Testis (tissue), 3 donors: ENCODE results near the gene UBXN6. TPM values are rescaled to one million over a fixed set of nuclear protein-coding genes. Genes with fewer than 3 reads are reported as not detected.

Experiments used
- DNase-seq: peaks from one replicate; pipeline ENCODE4 v3.0.0-alpha.2; 2019
- H3K27ac ChIP-seq, 2 donors: fragments of 200-600 bp; sonication (generic); one replicate each; pipeline ENCODE4 v1.5.1; 2019
- H3K27me3 ChIP-seq: fragments of 200-600 bp; sonication (generic); one replicate; pipeline ENCODE4 v1.5.1; 2019
- H3K36me3 ChIP-seq: fragments of 200-600 bp; sonication (generic); one replicate; pipeline ENCODE4 v1.5.1; 2017; ENCODE audit warnings: low read depth; ENCODE audit errors: missing control alignments
- H3K4me1 ChIP-seq: fragments of 200-600 bp; sonication (generic); one replicate; pipeline ENCODE4 v1.5.1; 2019
- H3K4me3 ChIP-seq, 2 donors: fragments of 200-600 bp; sonication (generic); one replicate each; pipeline ENCODE4 v1.5.1; 2017 to 2019
- H3K9me3 ChIP-seq: fragments of 200-600 bp; sonication (generic); one replicate; pipeline ENCODE4 v1.5.1; 2017
- CTCF ChIP-seq, 3 experiments: fragments of 450-650 bp in 2 of 3; fragments of 200-600 bp in 1 of 3; sonication (generic) in 1 of 3; IDR thresholded peaks; one replicate each; pipeline ENCODE4 v1.5.1; 2016 to 2019; ENCODE audit warnings: antibody characterized with exemption in 3 of 3, mild to moderate bottlenecking in 2 of 3, moderate library complexity in 1 of 3
- POLR2A ChIP-seq: fragments of 450-650 bp; IDR thresholded peaks from one replicate; pipeline ENCODE4 v1.6.1; 2017; ENCODE audit warnings: antibody characterized with exemption, mild to moderate bottlenecking, moderate library complexity
- WGBS, 2 donors: methylation state at CpG; one replicate each; pipeline ENCODE4 v1.1.5; 2018; 5-methylcytosine and 5-hydroxymethylcytosine counted together
- intact Hi-C: fragments of 100-400 bp; cut with DNase I; formaldehyde crosslinking; loops from one replicate; pipeline ENCODE4 v1.15.1; 2023; ENCODE audit warnings: low total_unique reads
- polyA plus RNA-seq: library from polyadenylated mRNA; stranded (reverse); fragments of 350-450 nt; fragmentation: Illumina TruSeq; extraction: RNeasy Lipid Tissue Mini Kit (QIAGEN cat#74804); gene quantifications from one replicate; pipeline ENCODE4 v1.2.3, GENCODE V29; 2014; ENCODE audit warnings: low read depth, low replicate concordance; ENCODE audit not compliant: insufficient read depth
- total RNA-seq, 2 donors: library from RNA; depleted of rRNA; stranded (reverse); fragments of >200 nt; gene quantifications; one replicate each; pipeline ENCODE4 v1.2.3, GENCODE V29; 2016

The UBXN6 gene
- total and polyA plus RNA-seq, 3 donors from 2014 or later: 293 to 336 (median 319) TPM

- no peaks in the 10 kb centered on the region for H3K27me3 ChIP-seq
- 61 to 73% methylated on average over 15 to 22 of the region's 22 CpGs for WGBS, 2 donors
- H3K4me1 ChIP-seq: peaks cover 11% of the 10 kb centered on the region
- no peaks in the 10 kb centered on the region for H3K36me3 ChIP-seq
- intact Hi-C loops: no loop called here
- TF ChIP-seq CTCF (IDR thresholded peaks at IDR 0.05) (no peak), POLR2A (no peak)
- no peak overlapping the region for H3K27ac ChIP-seq
- no peak overlapping the region for H3K4me3 ChIP-seq
- H3K9me3 ChIP-seq: no peaks in the 10 kb centered on the region
- DNase-seq: no peak
Observed at GRCh38 chr19:4441994-4442818, 15.4 kb downstream of the UBXN6 start.

DNA sequence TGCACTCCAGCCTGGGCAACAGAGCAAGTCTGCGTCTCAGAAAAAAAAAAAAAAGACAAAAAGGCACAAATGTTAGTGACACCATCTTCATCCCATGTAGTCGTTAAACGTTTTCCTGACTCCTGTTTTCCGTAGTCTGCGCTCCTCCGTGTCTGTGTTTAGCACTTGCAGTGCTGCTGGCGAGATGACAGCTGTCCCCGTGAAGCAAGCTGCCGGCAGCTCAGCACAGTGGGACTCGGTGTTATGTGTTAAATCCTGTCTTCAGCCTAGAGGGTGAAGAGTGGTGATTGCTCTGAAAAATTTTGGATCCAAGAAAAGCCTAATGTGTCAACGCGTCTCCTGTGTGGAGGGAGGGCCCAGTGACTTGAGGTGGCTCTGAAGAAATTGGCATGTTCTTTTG is 18.4 kb downstream of the UBXN6 start:
- no peaks in the 10 kb centered on the region for H3K27me3 ChIP-seq
- DNase-seq: no peak
- no peaks in the 10 kb centered on the region for H3K4me1 ChIP-seq
- no peak for TF ChIP-seq POLR2A
- TF ChIP-seq CTCF (IDR thresholded peaks at IDR 0.05): no peak
- intact Hi-C loops: no loop called here
- H3K4me3 ChIP-seq: no peak overlapping the region
- H3K9me3 ChIP-seq: no peaks in the 10 kb centered on the region
- H3K27ac ChIP-seq: no peak overlapping the region
- H3K36me3 ChIP-seq: no peaks in the 10 kb centered on the region
- 85 to 94% methylated on average over 12 of the region's 12 CpGs for WGBS, 2 donors

DNA sequence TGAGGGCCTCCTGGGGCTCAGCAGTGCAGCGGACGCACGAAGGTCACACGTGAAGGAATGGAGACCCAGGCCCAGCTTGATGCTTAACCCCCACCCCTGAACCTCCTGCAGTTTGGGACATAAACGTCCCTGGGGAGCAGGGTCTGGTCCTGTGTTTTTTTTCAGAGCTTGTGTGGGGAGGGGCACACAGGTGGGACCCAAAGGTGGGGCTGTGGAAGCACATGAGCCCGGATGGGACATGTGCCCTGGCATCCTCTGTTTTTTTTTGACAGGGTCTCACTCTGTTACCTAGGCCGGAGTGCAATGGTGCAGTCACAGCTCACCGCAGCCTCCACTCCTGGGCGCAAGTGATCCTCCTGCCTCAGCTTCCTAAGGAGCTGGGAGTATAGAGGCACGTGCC is 20.5 kb downstream of the UBXN6 start:
- H3K27ac ChIP-seq: no peak overlapping the region
- TF ChIP-seq POLR2A (no peak), CTCF (IDR thresholded peaks at IDR 0.05) (no peak)
- no peaks in the 10 kb centered on the region for H3K4me1 ChIP-seq
- DNase-seq: no peak
- H3K9me3 ChIP-seq: no peaks in the 10 kb centered on the region
- WGBS, 2 donors: 95 to 98% methylated on average over 8 to 10 of the region's 10 CpGs
- intact Hi-C loops: no loop called here
- no peaks in the 10 kb centered on the region for H3K36me3 ChIP-seq
- no peak overlapping the region for H3K4me3 ChIP-seq
- H3K27me3 ChIP-seq: no peaks in the 10 kb centered on the region

DNA sequence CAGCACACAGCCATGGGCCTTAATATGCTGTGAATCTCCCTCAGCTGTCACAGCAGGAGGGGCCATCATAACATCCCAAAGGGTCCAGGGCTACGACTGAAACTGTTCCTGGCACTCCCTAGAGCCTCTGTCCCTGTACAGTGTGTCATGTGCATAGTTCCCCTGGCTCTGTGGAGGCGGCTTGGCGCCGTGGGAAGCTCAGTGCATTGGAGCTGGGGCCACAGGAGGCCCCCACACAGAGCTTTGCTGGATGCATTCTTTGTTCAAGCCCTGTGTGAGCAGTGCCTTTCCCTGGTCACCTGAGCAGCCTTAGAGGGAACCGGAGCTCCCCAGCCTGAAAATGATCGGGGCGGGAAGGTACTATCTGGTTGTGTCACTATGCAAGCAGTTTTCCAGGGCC is 21.4 kb downstream of the UBXN6 start:
- no peaks in the 10 kb centered on the region for H3K9me3 ChIP-seq
- WGBS, 2 donors: 80 to 97% methylated on average over 6 to 7 of the region's 7 CpGs
- intact Hi-C loops: no loop called here
- no peak overlapping the region for H3K4me3 ChIP-seq
- no peak for DNase-seq
- H3K4me1 ChIP-seq: no peaks in the 10 kb centered on the region
- no peaks in the 10 kb centered on the region for H3K36me3 ChIP-seq
- no peaks in the 10 kb centered on the region for H3K27me3 ChIP-seq
- no peak overlapping the region for H3K27ac ChIP-seq
- no peak for TF ChIP-seq CTCF (IDR thresholded peaks at IDR 0.05)
- TF ChIP-seq POLR2A: no peak

- Histone ChIP-seq H3K9me3 (no peaks in the 10 kb centered on the region), H3K4me1 (no peaks in the 10 kb centered on the region), H3K27me3 (no peaks in the 10 kb centered on the region), H3K36me3 (no peaks in the 10 kb centered on the region), H3K4me3 (no peak overlapping the region), H3K27ac (no peak overlapping the region)
- 95 to 97% methylated on average over 9 of the region's 9 CpGs for WGBS, 2 donors
- TF ChIP-seq POLR2A: no peak
- no peak for TF ChIP-seq CTCF (IDR thresholded peaks at IDR 0.05)
- intact Hi-C loops: no loop called here
- no peak for DNase-seq
Observed at GRCh38 chr19:4434391-4434790, 23.2 kb downstream of the UBXN6 start.
